DND-41 (cell line): ENCODE data around the gene GLS.

ENCODE experiments used
- ATAC-seq: fragments of 200-7000 bp; cut with Tn5 transposase; 3 replicates; pipeline ENCODE4 v1.9.1; 2021; ENCODE audit warnings: low read depth; ENCODE audit not compliant: insufficient read depth
- DNase-seq: peaks from one replicate; pipeline ENCODE4 v3.0.0-alpha.2; 2020
- H2AFZ ChIP-seq: 2 replicates; pipeline ENCODE4 v1.6.0; 2012; ENCODE audit warnings: low read depth, low read length
- H3K27ac ChIP-seq: 2 replicates; pipeline ENCODE4 v1.5.1; 2012; ENCODE audit warnings: low read length, inconsistent platforms
- H3K27me3 ChIP-seq: fragments of 200-600 bp; sonication (generic); 2 replicates; pipeline ENCODE4 v1.6.0; 2012; ENCODE audit warnings: low read length, mild to moderate bottlenecking, inconsistent platforms; ENCODE audit not compliant: insufficient read depth, poor library complexity
- H3K36me3 ChIP-seq: 2 replicates; pipeline ENCODE4 v1.5.1; 2012; ENCODE audit warnings: low read length, inconsistent platforms; ENCODE audit not compliant: insufficient read depth
- H3K4me1 ChIP-seq: 2 replicates; pipeline ENCODE4 v1.5.1; 2012; ENCODE audit warnings: mild to moderate bottlenecking, low read length; ENCODE audit not compliant: insufficient read depth
- H3K4me2 ChIP-seq: 2 replicates; pipeline ENCODE4 v1.6.0; 2012; ENCODE audit warnings: mild to moderate bottlenecking, moderate library complexity, low read length, inconsistent platforms; ENCODE audit not compliant: insufficient read depth
- H3K4me3 ChIP-seq, 2 experiments: fragments of 200-600 bp in 1 of 2; shearing (Covaris generic) in 1 of 2; 2 replicates each; pipeline ENCODE4 v1.5.1; 2012 to 2016; ENCODE audit warnings: inconsistent platforms in 2 of 2, low read length in 2 of 2, mild to moderate bottlenecking in 2 of 2, low read depth in 1 of 2, moderate library complexity in 1 of 2
- H3K79me2 ChIP-seq: 2 replicates; pipeline ENCODE4 v1.6.0; 2012; ENCODE audit warnings: low read length, inconsistent platforms; ENCODE audit not compliant: insufficient read depth
- H3K9ac ChIP-seq: 2 replicates; pipeline ENCODE4 v1.6.0; 2012; ENCODE audit warnings: low read depth, mild to moderate bottlenecking, inconsistent platforms, low read length, moderate library complexity
- H3K9me3 ChIP-seq: 2 replicates; pipeline ENCODE4 v1.5.1; 2012; ENCODE audit warnings: low read length, moderate library complexity, mild to moderate bottlenecking, inconsistent platforms; ENCODE audit not compliant: insufficient read depth, severe bottlenecking
- H4K20me1 ChIP-seq: 2 replicates; pipeline ENCODE4 v1.6.0; 2012; ENCODE audit warnings: low read length; ENCODE audit not compliant: insufficient read depth
- CTCF ChIP-seq: IDR thresholded peaks from 2 replicates; pipeline ENCODE4 v1.5.1; 2012; ENCODE audit warnings: borderline replicate concordance, low read length, moderate library complexity, mild to moderate bottlenecking; ENCODE audit not compliant: poor library complexity, severe bottlenecking; ENCODE audit errors: extremely low read depth
- EZH2 ChIP-seq: IDR thresholded peaks from 3 replicates; pipeline ENCODE4 v1.6.1; 2012; ENCODE audit warnings: borderline replicate concordance, low read depth, mild to moderate bottlenecking, moderate library complexity, low read length, inconsistent platforms; ENCODE audit not compliant: severe bottlenecking

The GLS gene

DNA sequence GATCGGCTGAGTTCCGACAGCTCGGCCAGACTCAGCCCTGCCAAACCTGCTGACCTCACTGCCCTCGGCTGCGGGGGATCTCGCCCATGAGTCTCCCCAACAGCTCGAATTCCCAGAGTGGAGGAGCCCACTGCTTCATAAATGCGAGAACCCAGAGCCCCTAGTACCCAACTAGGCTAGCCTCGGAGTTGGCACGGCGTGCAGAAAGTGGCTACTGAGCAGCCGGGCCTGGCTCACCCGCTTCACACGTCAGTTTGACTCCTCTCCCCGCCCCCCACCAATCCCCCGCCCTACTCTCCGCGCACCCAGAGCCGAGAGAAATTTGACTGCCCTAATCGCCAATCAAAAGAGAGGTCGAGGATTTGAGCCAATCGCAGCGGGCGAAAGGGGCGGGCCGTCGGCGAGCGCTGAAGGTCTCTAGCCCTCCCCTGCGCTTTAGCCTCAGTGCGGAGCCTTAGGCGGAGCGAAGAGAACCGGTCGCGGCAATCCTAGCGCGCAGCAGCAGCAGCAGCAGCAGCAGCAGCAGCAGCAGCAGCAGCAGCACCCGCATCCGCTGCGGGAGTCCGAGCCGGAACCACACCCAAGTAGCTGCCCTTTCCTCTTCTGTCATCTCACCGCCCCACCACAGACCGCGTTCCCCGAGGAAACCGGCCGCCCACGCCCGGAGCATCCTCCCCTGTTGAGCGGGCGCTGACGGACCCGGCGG lies at the start of gene GLS:
TSS of gene GLS (plus strand) at position 444 of the 706 bp plus-strand sequence. CDS start 264 bp downstream, outside the sequence.
- H2AFZ ChIP-seq: peak within 1 kb of the TSS; percentile 100
- H3K9me3 ChIP-seq: no peaks in the 10 kb centered on the region
- peak; percentile 81 for ATAC-seq
- H3K9ac ChIP-seq: peak within 1 kb of the TSS; percentile 98
- H3K27me3 ChIP-seq: no peaks in the 10 kb centered on the region
- H4K20me1 ChIP-seq: peaks cover 43% of the 10 kb centered on the region
- TF ChIP-seq EZH2: no peak
- no peak for TF ChIP-seq CTCF
- peak; percentile 97 for DNase-seq
- peaks cover 57% of the 10 kb centered on the region for H3K4me1 ChIP-seq
- peak within 1 kb of the TSS; percentile 97 for H3K27ac ChIP-seq
- peak within 1 kb of the TSS; percentile 99 for H3K4me2 ChIP-seq
- peaks cover 36% of the 10 kb centered on the region for H3K36me3 ChIP-seq
- H3K79me2 ChIP-seq: peaks cover 52% of the 10 kb centered on the region
- peak within 1 kb of the TSS; percentile 91 to 96 for H3K4me3 ChIP-seq

- H3K4me2 ChIP-seq: no peak overlapping the region
- H3K79me2 ChIP-seq: no peaks in the 10 kb centered on the region
- no peak overlapping the region for H3K4me3 ChIP-seq
- DNase-seq: no peak
- H3K4me1 ChIP-seq: no peaks in the 10 kb centered on the region
- ATAC-seq: no peak
- H3K9ac ChIP-seq: no peak overlapping the region
- H3K9me3 ChIP-seq: no peaks in the 10 kb centered on the region
- H2AFZ ChIP-seq: no peak overlapping the region
- H4K20me1 ChIP-seq: no peaks in the 10 kb centered on the region
- H3K36me3 ChIP-seq: no peaks in the 10 kb centered on the region
- TF ChIP-seq EZH2 (no peak), CTCF (no peak)
- no peak overlapping the region for H3K27ac ChIP-seq
- no peaks in the 10 kb centered on the region for H3K27me3 ChIP-seq
Observed at GRCh38 chr2:190831941-190832340, 48.7 kb upstream of the GLS start.

GRCh38 chr2:190834890-190835208 lies 45.8 kb upstream of the GLS start:
- no peak overlapping the region for H3K9ac ChIP-seq
- ATAC-seq (no peak), DNase-seq (no peak)
- no peak overlapping the region for H2AFZ ChIP-seq
- no peaks in the 10 kb centered on the region for H3K9me3 ChIP-seq
- H3K36me3 ChIP-seq: no peaks in the 10 kb centered on the region
- H3K4me1 ChIP-seq: no peaks in the 10 kb centered on the region
- no peaks in the 10 kb centered on the region for H4K20me1 ChIP-seq
- no peak overlapping the region for H3K4me3 ChIP-seq
- no peak for TF ChIP-seq EZH2
- no peak for TF ChIP-seq CTCF
- H3K79me2 ChIP-seq: no peaks in the 10 kb centered on the region
- H3K4me2 ChIP-seq: no peak overlapping the region
- H3K27me3 ChIP-seq: no peaks in the 10 kb centered on the region
- H3K27ac ChIP-seq: no peak overlapping the region

GRCh38 chr2:190835303-190835930 lies 45.2 kb upstream of the GLS start:
- Histone ChIP-seq H3K4me2 (no peak overlapping the region), H2AFZ (no peak overlapping the region)

More at GRCh38 chr2:190835303-190835930, 45.2 kb upstream of the GLS start:
- no peak for TF ChIP-seq CTCF
- no peak for TF ChIP-seq EZH2
- H4K20me1 ChIP-seq: no peaks in the 10 kb centered on the region
- H3K27ac ChIP-seq: no peak overlapping the region
- H3K27me3 ChIP-seq: no peaks in the 10 kb centered on the region
- no peaks in the 10 kb centered on the region for H3K4me1 ChIP-seq
- ATAC-seq: no peak
- DNase-seq: no peak
- no peak overlapping the region for H3K9ac ChIP-seq
- H3K79me2 ChIP-seq: no peaks in the 10 kb centered on the region
- H3K9me3 ChIP-seq: no peaks in the 10 kb centered on the region
- no peaks in the 10 kb centered on the region for H3K36me3 ChIP-seq
- H3K4me3 ChIP-seq: no peak overlapping the region
